K562 (cell line): ENCODE data around the gene FAHD2A. TPM values are rescaled to one million over a fixed set of nuclear protein-coding genes. Genes with fewer than 3 reads are reported as not detected.
A peak's percentile ranks its signal among the peaks of the same experiment; 100 is the strongest.
"Not testable (repeated sequence)": the region's sequence is repeated elsewhere in the genome, so short reads cannot be mapped to it uniquely, and the experiment has no call there.

Experiments
- ATAC-seq: fragments of 200-7000 bp; cut with Tn5 transposase; 3 replicates; pipeline ENCODE4 v1.9.1; 2020; ENCODE audit warnings: moderate library complexity
- BruUV-seq: library from RNA; stranded (reverse); fragments of 400-500 nt; replicated peaks from 2 replicates; lab custom pipeline; 2021; lab: Mats Ljungman, UMichigan
- CTCF ChIA-PET: fragments of 300-600 bp; formaldehyde crosslinking; extraction: SDS; loops from one replicate; lab custom pipeline; 2021; ENCODE audit warnings: low intra/inter-chr PET ratio; lab: Yijun Ruan, JAX
- POLR2A ChIA-PET: fragments of 300-600, 350-650 bp; sonication (Branson Sonifier 250); formaldehyde crosslinking; extraction: SDS; loops from one replicate; lab custom pipeline; 2021; ENCODE audit warnings: antibody characterized with exemption, inconsistent platforms; lab: Yijun Ruan, JAX
- DNase-seq, 4 experiments: peaks; one replicate each; pipeline versions ENCODE4 v3.0.0 to v3.0.0-alpha.2; 2011 to 2018; ENCODE audit warnings: low spot score in 3 of 4, mixed read lengths in 3 of 4; ENCODE audit errors: extremely low read depth in 1 of 4
- FAIRE-seq: peaks from 2 replicates; lab custom pipeline; 2011; peaks lifted over from hg19 to GRCh38; lab: Jason Lieb, UNC
- H2AFZ ChIP-seq: 2 replicates; pipeline ENCODE4 v1.6.0; 2011; ENCODE audit warnings: low read depth, low read length, control low read depth, inconsistent platforms
- H3K27ac ChIP-seq: fragments of 200-600 bp; 3 replicates; pipeline ENCODE4 v1.8.0; 2011; ENCODE audit warnings: low read depth, mild to moderate bottlenecking, control low read depth, inconsistent platforms, low read length, moderate library complexity, mixed read lengths; ENCODE audit errors: extremely low read depth
- H3K27me3 ChIP-seq, 2 experiments: fragments of 300-600 bp in 1 of 2; 2 replicates in 1 of 2; 3 replicates in 1 of 2; pipeline versions ENCODE4 v1.6.0 to v1.8.0; 2011; ENCODE audit warnings: inconsistent platforms in 2 of 2, low read length in 2 of 2, mild to moderate bottlenecking in 1 of 2, mixed read lengths in 1 of 2, moderate library complexity in 1 of 2; ENCODE audit not compliant: control insufficient read depth in 2 of 2, insufficient read depth in 2 of 2
- H3K36me3 ChIP-seq: fragments of 300-600 bp; 3 replicates; pipeline ENCODE4 v1.8.0; 2011; ENCODE audit warnings: mild to moderate bottlenecking, low read length, inconsistent platforms; ENCODE audit not compliant: control insufficient read depth, insufficient read depth
- H3K4me1 ChIP-seq, 2 experiments: fragments of 200-600 bp in 1 of 2; replicated peaks in 1 of 2; 2 replicates in 1 of 2; 3 replicates in 1 of 2; pipeline versions ENCODE4 v1.5.1 to v1.8.0; 2011; ENCODE audit warnings: inconsistent platforms in 2 of 2, low read length in 2 of 2, mild to moderate bottlenecking in 1 of 2, mixed read lengths in 1 of 2, moderate library complexity in 1 of 2; ENCODE audit not compliant: control insufficient read depth in 2 of 2, insufficient read depth in 2 of 2
- H3K4me2 ChIP-seq: 2 replicates; pipeline ENCODE4 v1.6.1; 2011; ENCODE audit warnings: low read length, control low read depth, inconsistent platforms, mixed read lengths; ENCODE audit not compliant: insufficient read depth
- H3K4me3 ChIP-seq: fragments of 200-600 bp; sonication (generic), shearing (Covaris generic); 2 replicates; pipeline ENCODE4 v1.5.1; 2016; ENCODE audit warnings: control low read depth, inconsistent platforms
- H3K79me2 ChIP-seq: fragments of 200-600 bp; 3 replicates; pipeline ENCODE4 v1.8.0; 2011; ENCODE audit warnings: low read length, inconsistent platforms; ENCODE audit not compliant: control insufficient read depth, insufficient read depth
- H3K9ac ChIP-seq, 2 experiments: 2 replicates each; pipeline versions ENCODE4 v1.6.0 to v1.6.1; 2011; ENCODE audit warnings: low read depth in 2 of 2, low read length in 2 of 2, control low read depth in 1 of 2, inconsistent platforms in 1 of 2, mild to moderate bottlenecking in 1 of 2, mixed read lengths in 1 of 2; ENCODE audit not compliant: insufficient read depth in 1 of 2
- H3K9me1 ChIP-seq: one replicate; pipeline ENCODE4 v1.6.0; 2011; ENCODE audit warnings: inconsistent platforms, mild to moderate bottlenecking, low read length, moderate library complexity; ENCODE audit not compliant: control insufficient read depth, insufficient read depth
- H3K9me3 ChIP-seq: replicated peaks from 2 replicates; pipeline ENCODE4 v1.5.1; 2011; ENCODE audit warnings: low read depth, low read length, inconsistent platforms; ENCODE audit not compliant: control insufficient read depth, insufficient read depth
- H4K20me1 ChIP-seq: replicated peaks from 2 replicates; pipeline ENCODE4 v1.6.1; 2011; ENCODE audit warnings: low read length, inconsistent platforms, mixed read lengths; ENCODE audit not compliant: control insufficient read depth, insufficient read depth
- CC2D1A ChIP-seq: fragments of 450-650 bp; IDR thresholded peaks from 2 replicates; pipeline ENCODE4 v1.6.1; 2017; ENCODE audit warnings: mild to moderate bottlenecking
- KLF16 ChIP-seq: IDR thresholded peaks from 2 replicates; pipeline ENCODE4 v1.6.1; 2016; ENCODE audit warnings: antibody characterized with exemption
- REST ChIP-seq, 2 experiments: fragments of 450-650 bp; formaldehyde crosslinking in 1 of 2; IDR thresholded peaks; 2 replicates each; pipeline versions ENCODE4 v1.4.0 to v1.6.1; 2014 to 2020; ENCODE audit warnings: mild to moderate bottlenecking in 2 of 2, borderline replicate concordance in 1 of 2, low read depth in 1 of 2
- TFAP4 ChIP-seq: sonication (generic); formaldehyde crosslinking; IDR thresholded peaks from 2 replicates; pipeline ENCODE4 v1.8.0; 2022; ENCODE audit warnings: missing genetic modification reagents, mild to moderate bottlenecking, moderate library complexity, borderline replicate concordance
- WGBS: fragments of 100-300 bp; shearing (Covaris generic); methylation state at CpG from one replicate; pipeline ENCODE4 v1.1.6; 2016; ENCODE audit warnings: low coverage, mixed read lengths; ENCODE audit not compliant: insufficient coverage; ENCODE audit errors: missing lambda C conversion rate; 5-methylcytosine and 5-hydroxymethylcytosine counted together
- in situ Hi-C: fragments of 300-500 bp; cut with MboI; formaldehyde crosslinking; loops from 4 replicates; pipeline ENCODE4 v1.15.0; 2018; ENCODE audit warnings: inconsistent platforms, mixed read lengths
- intact Hi-C: fragments of 100-400 bp; cut with micrococcal nuclease; formaldehyde crosslinking; loops from 2 replicates; pipeline ENCODE4 v1.14.2; 2022
- polyA plus RNA-seq, 8 experiments: library from polyadenylated mRNA; depleted of rRNA in 4 of 8; stranded (reverse) in 5 of 8; unstranded in 3 of 8; fragments of >200 nt; fragmentation: Nextera tagmentation in 2 of 8; fragmentation: Illumina TruSeq in 1 of 8; extraction: Ambion mirVana in 2 of 8; extraction: Trizol in 1 of 8; gene quantifications; 2 replicates each; pipeline versions ENCODE4 v1.2.1 to v1.2.3, GENCODE V29; 2011 to 2014; ENCODE audit warnings: inconsistent platforms in 1 of 8, missing spikeins in 1 of 8
- total RNA-seq, 7 experiments: library from RNA; depleted of rRNA in 6 of 7; stranded (reverse); fragments of >200 nt in 6 of 7; fragmentation: Illumina TruSeq in 2 of 7; extraction: Trizol in 2 of 7; gene quantifications; 2 replicates each; pipeline versions ENCODE4 v1.2.1 to v1.2.3, GENCODE V29; 2011 to 2021; ENCODE audit warnings: low replicate concordance in 1 of 7

Gene FAHD2A
- total and polyA plus RNA-seq, 9 of the 15 experiments (the other 6 are each of a cell fraction or from before 2014, with no cell fraction given) = 13.8 to 41.0 (median 30.4) TPM

- TF ChIP-seq REST (IDR thresholded peaks at IDR 0.05; ENCODE audit: borderline replicate concordance) (peak; percentile 80), KLF16 (peak; percentile 42; the same call in 1 of the 2 replicates), CC2D1A (0 out of 2 replicates have a peak, but pooled peaks have one; percentile 20), TFAP4 (CRISPR knock-in tag) (peak; percentile 15; the same call in 1 of the 2 replicates)
- not testable (repeated sequence) for TF ChIP-seq REST (CRISPR knock-in tag; IDR thresholded peaks at IDR 0.05; ENCODE audit: low read depth)
Observed at GRCh38 chr2:95414015-95414594, 11.6 kb downstream of the FAHD2A start (continued).

GRCh38 chr2:95415138-95415537 is 12.6 kb downstream of the FAHD2A start:
- FAIRE-seq, H2AFZ ChIP-seq: not testable (repeated sequence)
- in situ Hi-C loops = loop anchor here (5.0 kb wide), 1 partner anchor 242 kb away; no protein-coding TSS in a partner anchor

More at GRCh38 chr2:95415138-95415537, 12.6 kb downstream of the FAHD2A start:
- DNase-seq, BruUV-seq, H3K27ac ChIP-seq, H3K4me3 ChIP-seq, H3K4me2 ChIP-seq, ATAC-seq, H4K20me1 ChIP-seq, H3K27me3 ChIP-seq, H3K9me3 ChIP-seq, H3K9me1 ChIP-seq, H3K9ac ChIP-seq, H3K79me2 ChIP-seq, CTCF ChIA-PET, intact Hi-C loops, POLR2A ChIA-PET, H3K36me3 ChIP-seq, H3K4me1 ChIP-seq: not testable (repeated sequence)
- WGBS = 87% methylated on average over 3 of the region's 3 CpGs
